Suprapubic skin (tissue), 4 donors: ENCODE measurements around the gene PLXNA4. TPM values are rescaled to one million over a fixed set of nuclear protein-coding genes. Genes with fewer than 3 reads are reported as not detected.

ENCODE experiments used
- DNase-seq, 2 donors: peaks; one replicate each; pipeline ENCODE4 v3.0.0-alpha.2; 2019; ENCODE audit warnings: low spot score in 2 of 2
- H3K27ac ChIP-seq: fragments of 200-600 bp; sonication (generic); one replicate; pipeline ENCODE4 v1.5.1; 2019
- H3K27me3 ChIP-seq: fragments of 200-600 bp; sonication (generic); one replicate; pipeline ENCODE4 v1.5.1; 2019
- H3K36me3 ChIP-seq: fragments of 200-600 bp; sonication (generic); one replicate; pipeline ENCODE4 v1.5.1; 2019
- H3K4me1 ChIP-seq: fragments of 200-600 bp; sonication (generic); one replicate; pipeline ENCODE4 v1.5.1; 2019
- H3K4me3 ChIP-seq: fragments of 200-600 bp; sonication (generic); one replicate; pipeline ENCODE4 v1.5.1; 2019; ENCODE audit warnings: mild to moderate bottlenecking
- H3K9me3 ChIP-seq: fragments of 200-600 bp; sonication (generic); one replicate; pipeline ENCODE4 v1.5.1; 2019
- CTCF ChIP-seq, 2 donors: fragments of 200-600 bp in 1 of 2; fragments of 450-650 bp in 1 of 2; sonication (generic) in 1 of 2; IDR thresholded peaks; one replicate each; pipeline ENCODE4 v1.5.1; 2016 to 2019; ENCODE audit warnings: antibody characterized with exemption in 2 of 2, mild to moderate bottlenecking in 1 of 2, moderate library complexity in 1 of 2
- EP300 ChIP-seq: sonication (generic); formaldehyde crosslinking; IDR thresholded peaks from one replicate; pipeline ENCODE4 v1.6.1; 2017; ENCODE audit warnings: antibody characterized with exemption
- POLR2A ChIP-seq, 2 donors: fragments of 450-650 bp; IDR thresholded peaks; one replicate each; pipeline ENCODE4 v1.6.1; 2017; ENCODE audit warnings: antibody characterized with exemption in 2 of 2, mild to moderate bottlenecking in 2 of 2, moderate library complexity in 2 of 2
- POLR2AphosphoS5 ChIP-seq, 3 donors: sonication (generic); formaldehyde crosslinking; IDR thresholded peaks; one replicate each; pipeline ENCODE4 v1.6.1; 2017; ENCODE audit warnings: antibody characterized with exemption in 3 of 3
- WGBS: methylation state at CpG from one replicate; pipeline ENCODE4 v1.1.5; 2018; 5-methylcytosine and 5-hydroxymethylcytosine counted together
- total RNA-seq, 4 donors: library from RNA; depleted of rRNA; stranded (reverse); fragments of >200 nt; gene quantifications; one replicate each; pipeline ENCODE4 v1.1.0, GENCODE V29; 2016

The PLXNA4 gene
- total RNA-seq, 4 donors from 2014 or later: 5.4 to 10.7 (median 7.1) TPM

- WGBS: 69% methylated on average over 2 of the region's 2 CpGs
- no peak for DNase-seq
- no peaks in the 10 kb centered on the region for H3K4me1 ChIP-seq
- no peaks in the 10 kb centered on the region for H3K27me3 ChIP-seq
- H3K36me3 ChIP-seq: no peaks in the 10 kb centered on the region
- no peak for TF ChIP-seq EP300
- no peak for TF ChIP-seq CTCF (IDR thresholded peaks at IDR 0.05)
- TF ChIP-seq POLR2AphosphoS5 (IDR thresholded peaks at IDR 0.05): no peak
- TF ChIP-seq POLR2A (IDR thresholded peaks at IDR 0.05): no peak
- no peaks in the 10 kb centered on the region for H3K9me3 ChIP-seq
- no peak overlapping the region for H3K27ac ChIP-seq
- H3K4me3 ChIP-seq: no peak overlapping the region
Measured at GRCh38 chr7:132112106-132112505, 464.2 kb downstream of the PLXNA4 start.

- Histone ChIP-seq H3K27me3 (no peaks in the 10 kb centered on the region), H3K4me3 (no peak overlapping the region), H3K36me3 (no peaks in the 10 kb centered on the region), H3K9me3 (no peaks in the 10 kb centered on the region), H3K4me1 (no peaks in the 10 kb centered on the region), H3K27ac (no peak overlapping the region)
- no peak for TF ChIP-seq CTCF (IDR thresholded peaks at IDR 0.05)
- no peak for TF ChIP-seq POLR2A (IDR thresholded peaks at IDR 0.05)
- no peak for TF ChIP-seq POLR2AphosphoS5 (IDR thresholded peaks at IDR 0.05)
- TF ChIP-seq EP300: no peak
- 72% methylated on average over 3 of the region's 3 CpGs for WGBS
- no peak for DNase-seq
Measured at GRCh38 chr7:132110692-132111091, 465.6 kb downstream of the PLXNA4 start.

- Histone ChIP-seq H3K4me1 (no peaks in the 10 kb centered on the region), H3K9me3 (no peaks in the 10 kb centered on the region), H3K27me3 (no peaks in the 10 kb centered on the region), H3K27ac (no peak overlapping the region), H3K4me3 (no peak overlapping the region), H3K36me3 (no peaks in the 10 kb centered on the region)
- TF ChIP-seq EP300 (no peak), POLR2A (IDR thresholded peaks at IDR 0.05) (no peak), POLR2AphosphoS5 (IDR thresholded peaks at IDR 0.05) (no peak), CTCF (IDR thresholded peaks at IDR 0.05) (no peak)
- no peak for DNase-seq
- 100% methylated on average over 1 of the region's 1 CpG for WGBS
Measured at GRCh38 chr7:132109769-132110168, 466.5 kb downstream of the PLXNA4 start.

GRCh38 chr7:132108563-132108962 is 467.7 kb downstream of the PLXNA4 start:
- Histone ChIP-seq H3K9me3 (no peaks in the 10 kb centered on the region), H3K4me3 (no peak overlapping the region), H3K36me3 (no peaks in the 10 kb centered on the region), H3K27ac (no peak overlapping the region), H3K4me1 (no peaks in the 10 kb centered on the region), H3K27me3 (no peaks in the 10 kb centered on the region)
- no peak for DNase-seq
- TF ChIP-seq EP300 (no peak), CTCF (IDR thresholded peaks at IDR 0.05) (no peak), POLR2AphosphoS5 (IDR thresholded peaks at IDR 0.05) (no peak), POLR2A (IDR thresholded peaks at IDR 0.05) (no peak)
- WGBS: 73% methylated on average over 4 of the region's 4 CpGs

- Histone ChIP-seq H3K4me1 (no peaks in the 10 kb centered on the region), H3K27ac (no peak overlapping the region), H3K36me3 (no peaks in the 10 kb centered on the region), H3K4me3 (no peak overlapping the region), H3K27me3 (no peaks in the 10 kb centered on the region), H3K9me3 (no peaks in the 10 kb centered on the region)
- DNase-seq: no peak
- TF ChIP-seq CTCF (IDR thresholded peaks at IDR 0.05) (no peak), POLR2AphosphoS5 (IDR thresholded peaks at IDR 0.05) (no peak), POLR2A (IDR thresholded peaks at IDR 0.05) (no peak), EP300 (no peak)
- WGBS: 88% methylated on average over 7 of the region's 7 CpGs
Measured at GRCh38 chr7:132106491-132106890, 469.8 kb downstream of the PLXNA4 start.
